GM06990 (cell line): ENCODE measurements around the gene SLC39A2.

Experiments used
- DNase-seq: peaks from one replicate; pipeline ENCODE4 v3.0.0-alpha.2; 2011; ENCODE audit not compliant: insufficient read length; ENCODE audit errors: extremely low read depth
- H3K27me3 ChIP-seq: replicated peaks from 2 replicates; pipeline ENCODE4 v1.6.0; 2011; ENCODE audit warnings: low read length; ENCODE audit not compliant: control insufficient read depth, insufficient read depth
- H3K36me3 ChIP-seq: 2 replicates; pipeline ENCODE4 v1.5.1; 2011; ENCODE audit warnings: low read length; ENCODE audit not compliant: control insufficient read depth, insufficient read depth
- H3K4me3 ChIP-seq: replicated peaks from 2 replicates; pipeline ENCODE4 v1.5.1; 2011; ENCODE audit warnings: low read depth, mild to moderate bottlenecking, control low read depth, low read length
- TF ChIP-seq, protein P1 (sequence below): IDR thresholded peaks from 2 replicates; pipeline ENCODE4 v1.5.1; 2011; ENCODE audit warnings: low read length, control low read depth, mild to moderate bottlenecking, inconsistent platforms; ENCODE audit not compliant: insufficient read depth, poor library complexity, severe bottlenecking

Gene SLC39A2

GRCh38 chr14:21026988-21027315 is 27.9 kb downstream of the SLC39A2 start:
- Histone ChIP-seq H3K4me3 (no peak overlapping the region), H3K36me3 (no peaks in the 10 kb centered on the region), H3K27me3 (peaks cover 7% of the 10 kb centered on the region)
- no peak for DNase-seq
- TF ChIP-seq, protein P1, sequence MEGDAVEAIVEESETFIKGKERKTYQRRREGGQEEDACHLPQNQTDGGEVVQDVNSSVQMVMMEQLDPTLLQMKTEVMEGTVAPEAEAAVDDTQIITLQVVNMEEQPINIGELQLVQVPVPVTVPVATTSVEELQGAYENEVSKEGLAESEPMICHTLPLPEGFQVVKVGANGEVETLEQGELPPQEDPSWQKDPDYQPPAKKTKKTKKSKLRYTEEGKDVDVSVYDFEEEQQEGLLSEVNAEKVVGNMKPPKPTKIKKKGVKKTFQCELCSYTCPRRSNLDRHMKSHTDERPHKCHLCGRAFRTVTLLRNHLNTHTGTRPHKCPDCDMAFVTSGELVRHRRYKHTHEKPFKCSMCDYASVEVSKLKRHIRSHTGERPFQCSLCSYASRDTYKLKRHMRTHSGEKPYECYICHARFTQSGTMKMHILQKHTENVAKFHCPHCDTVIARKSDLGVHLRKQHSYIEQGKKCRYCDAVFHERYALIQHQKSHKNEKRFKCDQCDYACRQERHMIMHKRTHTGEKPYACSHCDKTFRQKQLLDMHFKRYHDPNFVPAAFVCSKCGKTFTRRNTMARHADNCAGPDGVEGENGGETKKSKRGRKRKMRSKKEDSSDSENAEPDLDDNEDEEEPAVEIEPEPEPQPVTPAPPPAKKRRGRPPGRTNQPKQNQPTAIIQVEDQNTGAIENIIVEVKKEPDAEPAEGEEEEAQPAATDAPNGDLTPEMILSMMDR: no peak

- H3K4me3 ChIP-seq: no peak within 1 kb of the TSS
- TF ChIP-seq, protein P1: no peak
- no peaks in the 10 kb centered on the region for H3K36me3 ChIP-seq
- no peak for DNase-seq
- peaks cover 6% of the 10 kb centered on the region; the same call in 1 of the 2 replicates for H3K27me3 ChIP-seq
Observed at GRCh38 chr14:21029917-21030316, 30.8 kb downstream of the SLC39A2 start, which contains the start of gene TPPP2. TSS of gene TPPP2 (plus strand) at chr14:21030217. CDS start at chr14:21030582, 365 bp downstream.

GRCh38 chr14:21030531-21030930 is 31.4 kb downstream of the SLC39A2 start:
- TF ChIP-seq, protein P1: no peak
- peaks cover 6% of the 10 kb centered on the region; the same call in 1 of the 2 replicates for H3K27me3 ChIP-seq
- DNase-seq: no peak
- H3K36me3 ChIP-seq: no peaks in the 10 kb centered on the region
- H3K4me3 ChIP-seq: no peak overlapping the region

GRCh38 chr14:21032326-21033132 is 33.4 kb downstream of the SLC39A2 start:
- DNase-seq: no peak
- TF ChIP-seq, protein P1: no peak
- H3K36me3 ChIP-seq: no peaks in the 10 kb centered on the region
- no peak overlapping the region for H3K4me3 ChIP-seq
- H3K27me3 ChIP-seq: peaks cover 6% of the 10 kb centered on the region; the same call in 1 of the 2 replicates

GRCh38 chr14:21033133-21033698 is 34.1 kb downstream of the SLC39A2 start:
- peaks cover 4% of the 10 kb centered on the region; the same call in 1 of the 2 replicates for H3K27me3 ChIP-seq
- TF ChIP-seq, protein P1: no peak
- no peaks in the 10 kb centered on the region for H3K36me3 ChIP-seq

More at GRCh38 chr14:21033133-21033698, 34.1 kb downstream of the SLC39A2 start:
- H3K4me3 ChIP-seq: no peak overlapping the region
- DNase-seq: no peak
